Adrenal gland (tissue), 12 donors: ENCODE results near the gene AVPR2. TPM values are rescaled to one million over a fixed set of nuclear protein-coding genes. Genes with fewer than 3 reads are reported as not detected.

ENCODE experiments used
- DNase-seq, 7 donors: peaks; one replicate each; pipeline ENCODE4 v3.0.0-alpha.2; 2019 to 2020
- H3K27ac ChIP-seq, 5 donors: fragments of 200-600 bp; sonication (generic) in 4 of 5; 1 replicate in 3 of 5; 2 replicates in 2 of 5; pipeline versions ENCODE4 v1.5.1 to v1.8.0; 2016 to 2020; ENCODE audit warnings: mild to moderate bottlenecking in 1 of 5
- H3K27me3 ChIP-seq: fragments of 200-600 bp; 2 replicates; pipeline ENCODE4 v1.8.0; 2021
- H3K36me3 ChIP-seq, 2 donors: fragments of 200-600 bp; replicated peaks in 1 of 2; 1 replicate in 1 of 2; 2 replicates in 1 of 2; pipeline versions ENCODE4 v1.5.1 to v1.8.0; 2018 to 2022
- H3K4me1 ChIP-seq, 2 donors: fragments of 200-600 bp; replicated peaks in 1 of 2; 1 replicate in 1 of 2; 2 replicates in 1 of 2; pipeline versions ENCODE4 v1.5.1 to v1.8.0; 2018 to 2021
- H3K4me3 ChIP-seq, 4 donors: fragments of 200-600 bp; sonication (generic) in 3 of 4; one replicate each; pipeline ENCODE4 v1.5.1; 2016 to 2018
- H3K9me3 ChIP-seq, 3 donors: fragments of 200-600 bp; sonication (generic) in 1 of 3; replicated peaks in 1 of 3; 1 replicate in 2 of 3; 2 replicates in 1 of 3; pipeline versions ENCODE4 v1.5.1 to v1.8.0; 2016 to 2021
- POLR2A ChIP-seq, 2 donors: fragments of 450-650 bp; IDR thresholded peaks; one replicate each; pipeline ENCODE4 v1.6.1; 2017; ENCODE audit warnings: antibody characterized with exemption in 2 of 2, mild to moderate bottlenecking in 2 of 2, moderate library complexity in 1 of 2
- WGBS, 4 donors: extraction: QIAGEN DNeasy Blood & Tissue Kit in 2 of 4; methylation state at CpG; one replicate each; pipeline versions ENCODE4 v1.1.5 to v1.1.7; 2013 to 2017; 5-methylcytosine and 5-hydroxymethylcytosine counted together
- intact Hi-C, 2 donors: fragments of 100-400 bp; cut with DNase I; formaldehyde crosslinking; loops; one replicate each; pipeline versions ENCODE4 v1.14.1 to v1.15.0; 2022 to 2023
- polyA plus RNA-seq, 3 donors: library from polyadenylated mRNA; stranded (reverse); fragments of 200-250 nt in 2 of 3; fragments of 350-450 nt in 1 of 3; fragmentation: Illumina TruSeq in 1 of 3; extraction: RNeasy Lipid Tissue Mini Kit (QIAGEN cat#74804) in 1 of 3; gene quantifications; one replicate each; pipeline ENCODE4 v1.2.3, GENCODE V29; 2013 to 2014
- total RNA-seq, 9 donors: library from RNA; depleted of rRNA in 4 of 9; stranded (reverse); fragments of >200 nt in 4 of 9; fragments of 120-200 nt in 1 of 9; fragmentation: NEBNext Ultra II Directional in 1 of 9; extraction: Animal tissue kit (Norgen Biotek cat#: 25700) in 1 of 9; gene quantifications; one replicate each; pipeline versions ENCODE4 v1.1.0 to v1.2.4, GENCODE V29; 2013 to 2023
- TF ChIP-seq, protein P1 (sequence below), 6 experiments: fragments of 450-650 bp in 4 of 6; fragments of 200-600 bp in 2 of 6; sonication (generic) in 1 of 6; IDR thresholded peaks; 1 replicate in 5 of 6; 2 replicates in 1 of 6; pipeline versions ENCODE4 v1.5.1 to v1.8.0; 2016 to 2021; ENCODE audit warnings: antibody characterized with exemption in 6 of 6, mild to moderate bottlenecking in 2 of 6, moderate library complexity in 1 of 6
- donor health status: healthy with polysubstance abuse.
- donor health status: Bipolar disorder and iron deficiency.
- donor health status: DM: yes; HTN: yes; CAD: no.
- donor health status: DM: no; HTN: no; CAD: no.
- donor health status: DM: no; HTN: no; CAD: no.
- donor health status: DM: yes; HTN: yes; CAD: no.

The AVPR2 gene
- total and polyA plus RNA-seq, 12 donors, result 0.11 to 1.6 (median 0.69) TPM; not detected in 1

DNA sequence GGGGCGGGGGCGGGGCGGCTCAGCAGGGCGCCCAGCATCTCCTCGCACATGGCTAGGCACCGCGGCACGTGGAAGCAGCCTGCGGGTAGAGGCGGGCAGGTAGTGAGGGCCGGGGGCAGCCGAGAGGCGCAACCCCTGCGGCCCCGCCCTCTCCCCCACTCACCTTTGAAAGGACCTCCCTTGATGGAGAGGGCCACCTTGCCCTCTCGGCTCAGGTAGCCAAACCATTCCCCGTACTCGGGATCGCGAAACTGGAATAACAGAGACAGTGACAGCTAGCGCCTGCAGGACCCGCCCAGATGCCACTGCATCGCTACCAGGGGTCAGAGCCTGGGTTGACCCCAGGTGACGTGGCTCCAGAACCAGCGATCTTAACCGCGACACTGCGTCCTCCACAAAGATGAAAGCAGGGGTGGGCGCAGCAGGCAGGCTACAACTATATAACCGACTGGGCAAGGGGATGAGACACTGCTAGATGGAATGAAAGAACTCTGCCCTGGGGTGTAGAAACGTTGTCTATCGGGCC is 30.9 kb downstream of the AVPR2 start:
- Histone ChIP-seq H3K4me1 (peaks cover 7 to 15% of the 10 kb centered on the region in 2 donors), H3K27ac (peak overlapping the region in 1 of 5 donors; percentile 86), H3K36me3 (peaks cover 0 to 17% of the 10 kb centered on the region in 2 donors), H3K4me3 (peak overlapping the region in 1 of 4 donors; percentile 95), H3K9me3 (no peaks in the 10 kb centered on the region), H3K27me3 (no peaks in the 10 kb centered on the region)
- intact Hi-C loops, result no loop called here
- TF ChIP-seq POLR2A (IDR thresholded peaks at IDR 0.05), result no peak
- TF ChIP-seq, protein P1, sequence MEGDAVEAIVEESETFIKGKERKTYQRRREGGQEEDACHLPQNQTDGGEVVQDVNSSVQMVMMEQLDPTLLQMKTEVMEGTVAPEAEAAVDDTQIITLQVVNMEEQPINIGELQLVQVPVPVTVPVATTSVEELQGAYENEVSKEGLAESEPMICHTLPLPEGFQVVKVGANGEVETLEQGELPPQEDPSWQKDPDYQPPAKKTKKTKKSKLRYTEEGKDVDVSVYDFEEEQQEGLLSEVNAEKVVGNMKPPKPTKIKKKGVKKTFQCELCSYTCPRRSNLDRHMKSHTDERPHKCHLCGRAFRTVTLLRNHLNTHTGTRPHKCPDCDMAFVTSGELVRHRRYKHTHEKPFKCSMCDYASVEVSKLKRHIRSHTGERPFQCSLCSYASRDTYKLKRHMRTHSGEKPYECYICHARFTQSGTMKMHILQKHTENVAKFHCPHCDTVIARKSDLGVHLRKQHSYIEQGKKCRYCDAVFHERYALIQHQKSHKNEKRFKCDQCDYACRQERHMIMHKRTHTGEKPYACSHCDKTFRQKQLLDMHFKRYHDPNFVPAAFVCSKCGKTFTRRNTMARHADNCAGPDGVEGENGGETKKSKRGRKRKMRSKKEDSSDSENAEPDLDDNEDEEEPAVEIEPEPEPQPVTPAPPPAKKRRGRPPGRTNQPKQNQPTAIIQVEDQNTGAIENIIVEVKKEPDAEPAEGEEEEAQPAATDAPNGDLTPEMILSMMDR (IDR thresholded peaks at IDR 0.05), result no peak
- no peak for DNase-seq
- WGBS, 4 donors, result 11 to 23% (median 17%) methylated on average over 9 to 30 of the region's 32 CpGs

DNA sequence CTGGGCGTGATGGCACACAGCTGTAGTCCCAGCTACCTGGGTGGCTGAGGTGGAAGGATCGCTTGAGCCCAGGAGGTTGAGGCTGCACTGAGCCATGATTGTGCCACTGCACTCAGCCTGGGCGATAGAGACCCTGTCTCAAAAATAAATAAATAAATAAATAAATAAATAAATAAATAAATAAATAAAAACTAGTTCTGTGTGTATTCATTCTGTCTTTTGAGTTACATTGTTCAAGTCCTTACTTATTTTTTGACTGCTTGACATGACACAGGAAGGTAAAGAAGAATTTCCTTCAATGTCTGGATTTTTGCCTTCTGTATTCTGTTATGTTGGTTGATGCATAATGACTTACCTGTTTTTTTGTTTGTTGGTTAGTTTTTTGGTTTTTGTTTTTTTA is 32.6 kb downstream of the AVPR2 start:
- TF ChIP-seq POLR2A (IDR thresholded peaks at IDR 0.05), result no peak
- TF ChIP-seq, protein P1 (IDR thresholded peaks at IDR 0.05), result no peak
- Histone ChIP-seq H3K27ac (no peak overlapping the region), H3K4me3 (no peak overlapping the region), H3K27me3 (no peaks in the 10 kb centered on the region), H3K4me1 (peaks cover 7 to 18% of the 10 kb centered on the region in 2 donors), H3K36me3 (peaks cover 0 to under 1% of the 10 kb centered on the region in 2 donors), H3K9me3 (no peaks in the 10 kb centered on the region)
- DNase-seq, result no peak
- WGBS, 4 donors, result 92 to 97% (median 95%) methylated on average over 3 of the region's 3 CpGs
- intact Hi-C loops, result no loop called here

DNA sequence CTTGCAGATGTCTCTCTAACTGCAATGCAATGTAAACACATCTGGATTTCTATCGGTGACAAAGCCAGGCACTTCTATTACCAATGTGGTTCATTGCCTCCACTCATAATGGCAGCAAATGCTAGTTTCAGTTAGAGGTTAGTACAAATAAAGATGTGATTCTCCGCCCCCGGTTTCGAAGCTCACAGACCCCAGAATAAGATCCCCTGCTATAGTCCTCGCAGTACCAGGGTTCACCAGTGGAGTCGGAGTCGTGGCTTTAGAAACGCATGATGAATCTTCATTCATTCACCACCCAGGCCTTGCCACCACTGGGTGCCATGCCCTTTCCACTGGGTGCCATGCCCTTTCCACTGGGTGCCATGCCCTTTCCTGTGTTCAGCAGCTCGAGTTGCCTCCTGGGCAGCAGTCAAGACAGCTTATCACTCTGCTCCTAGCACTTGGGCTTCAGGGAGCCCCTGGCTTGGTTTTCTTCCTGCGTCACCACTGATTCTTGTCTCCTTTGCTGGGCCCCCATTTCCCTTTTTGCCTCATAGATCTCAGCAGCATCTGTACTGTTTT is 33.8 kb downstream of the AVPR2 start:
- intact Hi-C loops, result no loop called here
- Histone ChIP-seq H3K27ac (no peak overlapping the region), H3K36me3 (no peaks in the 10 kb centered on the region), H3K4me3 (no peak overlapping the region), H3K27me3 (no peaks in the 10 kb centered on the region), H3K4me1 (peaks cover 7 to 16% of the 10 kb centered on the region in 2 donors), H3K9me3 (no peaks in the 10 kb centered on the region)
- TF ChIP-seq POLR2A (IDR thresholded peaks at IDR 0.05), result no peak
- TF ChIP-seq, protein P1 (IDR thresholded peaks at IDR 0.05), result no peak
- WGBS, 4 donors, result 75 to 87% (median 83%) methylated on average over 3 to 10 of the region's 10 CpGs
- DNase-seq, result no peak

DNA sequence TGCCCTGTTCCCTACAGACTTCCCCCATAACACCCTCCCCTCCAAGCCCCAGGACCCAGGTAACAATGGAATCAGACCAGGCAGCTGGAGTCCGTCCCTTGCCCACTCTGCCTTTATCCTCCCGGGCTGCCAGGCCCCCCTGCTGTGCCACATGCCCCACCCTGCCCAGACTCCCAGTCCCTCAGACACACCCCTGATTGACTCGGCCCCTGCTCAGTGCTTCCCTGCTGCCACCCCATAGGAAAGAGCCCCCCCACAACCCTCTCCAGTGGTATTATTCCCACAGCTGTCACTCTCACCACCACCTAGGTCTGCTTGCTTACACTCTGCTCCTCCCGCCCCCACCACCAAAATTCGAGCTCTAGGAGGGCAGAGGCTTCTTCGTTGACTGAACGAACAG is 35.1 kb downstream of the AVPR2 start:
- intact Hi-C loops, result no loop called here
- no peak for TF ChIP-seq POLR2A (IDR thresholded peaks at IDR 0.05)
- TF ChIP-seq, protein P1 (IDR thresholded peaks at IDR 0.05), result no peak

More for the DNA sequence above, 35.1 kb downstream of the AVPR2 start:
- Histone ChIP-seq H3K36me3 (no peaks in the 10 kb centered on the region), H3K4me1 (peaks cover 0 to 5% of the 10 kb centered on the region in 2 donors), H3K27ac (no peak overlapping the region), H3K27me3 (no peaks in the 10 kb centered on the region), H3K9me3 (no peaks in the 10 kb centered on the region), H3K4me3 (no peak overlapping the region)
- DNase-seq, result no peak
- WGBS, 4 donors, result 68 to 85% (median 80%) methylated on average over 2 to 7 of the region's 7 CpGs
